Stimulated activated CD4-positive, alpha-beta T cell treated with anti-CD3 and anti-CD28 coated beads, Interleukin-2, amount 100 ng/mL, for 4 hours (primary cell): ENCODE results near the gene TMEM221.
"Not testable (repeated sequence)": the region's sequence is repeated elsewhere in the genome, so short reads cannot be mapped to it uniquely, and the experiment has no call there.

Source experiments
- DNase-seq: peaks from one replicate; pipeline ENCODE4 v3.0.0-alpha.2; 2020; ENCODE audit warnings: low read depth

Gene TMEM221

GRCh38 chr19:17448131-17448967, at the start of gene TMEM221:
Gene TMEM221 (minus strand): TSS chr19:17448668. CDS start chr19:17448462, 206 bp downstream.
- peak; percentile 46 for DNase-seq

- DNase-seq: no peak
Measured at GRCh38 chr19:17497149-17497798, 48.8 kb upstream of the TMEM221 start.

GRCh38 chr19:17496337-17496997, 48.0 kb upstream of the TMEM221 start:
- peak; percentile 62 for DNase-seq

GRCh38 chr19:17495639-17496296, 47.3 kb upstream of the TMEM221 start:
- DNase-seq: no peak

GRCh38 chr19:17491287-17491686, 42.8 kb upstream of the TMEM221 start:
- DNase-seq: no peak

- DNase-seq: no peak
Measured at GRCh38 chr19:17490411-17490810, 41.9 kb upstream of the TMEM221 start.

GRCh38 chr19:17489392-17490030, 41.0 kb upstream of the TMEM221 start:
- DNase-seq: no peak

- DNase-seq: peak; percentile 65
Measured at GRCh38 chr19:17488593-17489391, 40.3 kb upstream of the TMEM221 start.

- DNase-seq: no peak
Measured at GRCh38 chr19:17487284-17488121, 39.0 kb upstream of the TMEM221 start.

- no peak for DNase-seq
Measured at GRCh38 chr19:17486545-17487240, 38.2 kb upstream of the TMEM221 start.

- DNase-seq: no peak
Measured at GRCh38 chr19:17484520-17485185, 36.2 kb upstream of the TMEM221 start.

GRCh38 chr19:17483605-17484002, 35.1 kb upstream of the TMEM221 start:
- DNase-seq: no peak

- DNase-seq: no peak
Measured at GRCh38 chr19:17482877-17483604, 34.6 kb upstream of the TMEM221 start.

GRCh38 chr19:17481986-17482385, 33.5 kb upstream of the TMEM221 start:
- DNase-seq: no peak

- no peak for DNase-seq
Measured at GRCh38 chr19:17479325-17479791, 30.9 kb upstream of the TMEM221 start.

GRCh38 chr19:17475541-17476115, 27.2 kb upstream of the TMEM221 start:
- DNase-seq: no peak

- DNase-seq: not testable (repeated sequence)
Measured at GRCh38 chr19:17475011-17475540, 26.6 kb upstream of the TMEM221 start.
